MV-4-11 (cell line): ENCODE results near the gene TIMM44.
"Not testable (repeated sequence)": the region's sequence is repeated elsewhere in the genome, so short reads cannot be mapped to it uniquely, and the experiment has no call there.

Source experiments
- DNase-seq: peaks from one replicate; lab custom pipeline; 2025; lab: John Stamatoyannopoulos, UW

TIMM44 gene

GRCh38 chr19:7976461-7976860, 33.0 kb upstream of the TIMM44 start:
- no peak for DNase-seq

DNA sequence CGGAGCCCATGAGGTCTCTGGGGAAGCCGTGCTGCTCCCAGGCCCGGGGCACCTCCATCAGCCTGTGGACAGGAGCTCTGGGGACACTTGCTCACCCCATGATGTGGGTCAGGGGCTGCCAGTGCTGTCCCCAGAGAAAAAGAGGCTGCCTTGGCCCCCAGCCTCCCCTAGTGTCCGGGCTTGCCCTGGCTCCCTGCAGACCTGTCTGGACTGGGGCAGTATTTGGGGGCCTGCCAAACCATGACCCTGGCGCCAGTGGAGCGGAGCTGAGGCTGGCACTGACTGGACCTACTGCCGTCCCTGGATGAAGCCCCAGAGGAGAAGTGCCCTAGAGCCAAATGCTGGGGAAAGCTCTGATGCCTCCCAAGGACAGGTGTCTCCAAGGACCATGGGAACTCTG, 31.6 kb upstream of the TIMM44 start:
- no peak for DNase-seq

GRCh38 chr19:7973883-7974282, 30.4 kb upstream of the TIMM44 start:
- DNase-seq, result no peak

DNA sequence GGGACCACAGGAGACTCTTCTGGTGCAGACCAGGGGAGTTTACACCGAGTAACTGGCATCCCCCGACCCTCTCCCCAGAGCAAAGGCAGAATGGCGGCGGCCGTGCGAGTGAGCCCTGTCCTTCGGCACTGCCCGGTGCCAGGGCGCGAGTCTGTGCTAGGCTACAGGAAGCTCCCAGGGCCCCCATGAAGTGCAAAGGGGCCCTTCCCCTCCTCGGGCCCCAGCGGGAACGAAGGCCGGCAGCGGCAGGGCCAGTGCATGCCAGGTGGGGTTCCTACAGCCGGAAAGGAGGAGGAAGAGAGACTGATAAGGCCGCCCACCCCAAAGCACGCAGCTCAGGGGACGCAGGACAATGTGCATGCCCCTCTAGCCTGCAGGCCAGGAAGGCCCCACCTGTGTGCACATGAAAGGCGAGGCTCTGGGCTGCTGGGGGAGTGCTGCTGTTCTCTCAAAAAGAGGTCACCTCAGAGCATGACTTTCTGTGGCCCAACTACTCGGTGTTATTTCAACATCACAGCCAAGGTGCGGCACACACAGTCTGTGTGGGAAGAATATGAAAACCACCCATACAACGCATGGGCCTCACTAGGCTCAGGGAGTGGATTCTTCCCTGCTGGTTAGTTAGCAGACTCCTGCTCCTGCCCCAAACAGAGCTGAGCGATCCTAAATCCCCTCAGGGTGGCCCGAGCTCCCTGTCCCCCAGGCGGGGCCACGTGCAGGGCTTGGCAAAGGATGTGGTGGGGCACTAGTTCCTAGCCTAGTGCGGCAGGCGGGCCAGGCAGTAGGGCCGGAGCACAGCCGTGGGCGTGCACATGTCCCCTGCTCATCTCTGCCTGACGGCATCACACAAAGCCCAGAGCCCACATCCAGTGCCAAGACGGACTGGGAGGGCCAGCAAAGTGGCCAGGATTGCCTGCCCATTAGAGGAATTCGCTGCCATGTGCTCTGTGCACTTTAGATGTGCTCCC, 28.4 kb upstream of the TIMM44 start:
- DNase-seq, result no peak

DNA sequence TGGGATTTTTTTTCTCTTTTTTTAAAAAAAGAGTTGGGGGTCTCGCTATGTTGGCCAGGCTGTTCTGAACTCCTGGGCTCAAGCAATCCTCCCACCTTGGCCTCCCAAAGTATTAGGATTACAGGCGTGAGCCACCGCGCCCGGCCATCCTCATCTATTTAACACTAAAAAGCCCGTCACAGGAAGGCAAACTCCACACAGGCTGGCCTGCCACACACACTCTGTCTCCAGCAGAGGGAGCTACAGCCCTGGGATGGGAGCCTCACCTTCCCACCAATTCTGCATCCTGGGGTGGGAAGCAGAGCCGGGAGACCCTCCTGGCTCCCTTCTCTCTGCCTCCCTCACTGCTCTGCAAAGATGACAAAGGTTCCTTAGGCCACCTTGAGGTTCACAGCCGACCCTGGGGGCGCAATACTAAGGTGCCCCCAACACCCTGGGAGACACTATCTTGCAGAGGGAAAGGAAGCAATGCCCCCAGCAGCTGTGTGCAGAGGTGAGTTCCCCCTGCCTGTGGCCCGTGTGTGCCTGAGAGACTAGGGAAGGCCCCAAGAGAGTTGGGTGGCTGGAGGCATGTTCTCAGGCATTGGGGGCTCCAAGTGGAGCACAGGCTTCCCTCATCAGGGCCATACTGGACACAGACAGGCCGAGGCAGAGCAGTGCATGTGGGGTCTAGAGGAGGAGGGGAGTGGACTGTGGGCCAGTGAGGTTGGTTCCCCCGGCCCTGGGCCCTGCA, 27.4 kb upstream of the TIMM44 start:
- peak; percentile 33 for DNase-seq

DNA sequence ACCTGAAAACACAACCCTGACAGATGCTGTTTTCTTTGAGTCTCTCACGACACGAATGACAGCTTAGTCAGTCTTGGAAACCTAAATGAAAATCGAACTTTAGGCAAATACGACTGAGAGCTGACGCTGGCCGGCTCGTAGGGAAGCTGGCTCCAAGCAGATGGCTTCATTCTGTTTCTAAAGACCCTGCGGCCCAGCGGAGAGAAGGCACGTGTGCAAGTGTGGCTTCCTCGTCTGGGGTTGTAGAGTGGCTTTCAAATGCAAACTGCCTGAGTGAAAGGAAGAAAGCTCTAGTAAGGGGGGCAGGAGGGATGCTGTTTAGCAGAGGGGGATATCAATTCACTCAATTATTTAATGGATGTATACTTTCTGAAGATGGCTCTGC, 26.1 kb upstream of the TIMM44 start:
- no peak for DNase-seq

DNA sequence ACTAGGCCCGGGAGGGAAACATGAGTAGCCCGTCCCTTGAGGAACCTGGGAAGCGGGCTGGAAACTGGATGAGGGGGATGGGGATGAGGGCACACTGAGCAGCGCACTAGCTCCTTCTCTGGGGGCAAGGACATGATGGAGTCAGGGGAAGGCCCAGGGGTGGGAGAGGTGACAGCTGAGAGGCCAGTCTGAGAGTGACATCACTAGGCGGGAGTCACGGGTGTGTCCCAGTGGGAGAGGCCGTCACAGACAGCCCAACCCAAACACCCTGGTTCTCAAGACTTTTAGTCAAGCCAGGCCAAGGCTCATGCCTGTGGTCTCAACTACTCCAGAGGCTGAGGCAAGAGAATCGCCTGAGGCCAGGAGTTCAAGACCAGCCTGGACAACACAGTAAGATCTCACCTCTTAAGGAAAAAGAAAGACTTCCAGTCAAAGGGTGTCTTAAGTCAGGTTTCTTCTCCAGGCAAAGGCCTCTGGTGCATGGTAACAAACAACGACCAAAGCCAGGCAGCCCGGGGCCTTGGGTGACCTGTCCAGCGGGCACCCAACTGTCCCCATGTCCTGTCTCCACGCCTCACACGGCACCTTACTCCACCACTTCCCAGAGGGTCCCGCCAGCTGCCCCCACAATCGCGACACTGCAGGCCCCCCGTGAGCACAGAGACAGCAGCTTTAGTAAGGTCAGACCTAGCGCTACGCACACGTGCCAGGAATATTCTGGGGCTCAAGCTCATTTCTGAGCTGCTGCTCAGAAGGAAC, 25.5 kb upstream of the TIMM44 start:
- DNase-seq, result no peak

DNA sequence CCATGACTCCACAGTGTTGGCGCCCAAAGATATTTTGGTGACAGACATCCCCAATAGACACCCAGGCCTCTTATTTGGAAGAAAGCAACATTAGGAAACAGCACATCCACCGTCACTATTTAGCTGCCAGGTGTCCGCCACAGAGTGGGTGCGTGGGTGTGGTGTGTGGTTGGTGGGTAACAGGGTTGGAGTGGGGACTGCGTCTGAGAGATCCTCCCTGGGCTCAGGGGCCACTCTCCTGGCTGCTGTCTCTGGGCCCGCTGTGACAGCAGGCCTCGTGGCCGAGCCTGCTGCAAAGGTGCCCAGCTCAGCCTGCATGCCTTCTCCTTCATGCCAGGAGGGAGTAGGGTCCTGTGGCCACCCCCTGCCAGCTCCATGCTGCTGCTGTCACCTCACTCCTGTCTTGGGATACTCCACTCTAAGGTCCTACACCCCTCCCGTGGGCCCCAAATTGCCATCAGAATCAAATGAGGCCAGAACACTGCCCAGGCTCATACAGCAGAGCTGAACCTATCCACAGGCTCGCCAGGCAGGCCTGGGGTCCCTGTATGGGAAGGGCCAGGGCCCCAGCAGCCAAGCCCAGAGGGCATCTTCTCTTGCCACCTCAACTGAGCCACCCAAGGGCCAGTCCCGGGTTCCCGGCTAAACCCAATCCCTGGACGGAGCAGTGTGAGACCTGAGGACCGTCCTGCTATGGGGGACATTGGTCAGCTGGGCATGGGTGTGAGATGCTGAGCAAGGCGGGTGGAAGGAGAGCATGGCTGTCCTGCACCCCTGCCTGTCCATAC, 24.7 kb upstream of the TIMM44 start:
- no peak for DNase-seq

DNA sequence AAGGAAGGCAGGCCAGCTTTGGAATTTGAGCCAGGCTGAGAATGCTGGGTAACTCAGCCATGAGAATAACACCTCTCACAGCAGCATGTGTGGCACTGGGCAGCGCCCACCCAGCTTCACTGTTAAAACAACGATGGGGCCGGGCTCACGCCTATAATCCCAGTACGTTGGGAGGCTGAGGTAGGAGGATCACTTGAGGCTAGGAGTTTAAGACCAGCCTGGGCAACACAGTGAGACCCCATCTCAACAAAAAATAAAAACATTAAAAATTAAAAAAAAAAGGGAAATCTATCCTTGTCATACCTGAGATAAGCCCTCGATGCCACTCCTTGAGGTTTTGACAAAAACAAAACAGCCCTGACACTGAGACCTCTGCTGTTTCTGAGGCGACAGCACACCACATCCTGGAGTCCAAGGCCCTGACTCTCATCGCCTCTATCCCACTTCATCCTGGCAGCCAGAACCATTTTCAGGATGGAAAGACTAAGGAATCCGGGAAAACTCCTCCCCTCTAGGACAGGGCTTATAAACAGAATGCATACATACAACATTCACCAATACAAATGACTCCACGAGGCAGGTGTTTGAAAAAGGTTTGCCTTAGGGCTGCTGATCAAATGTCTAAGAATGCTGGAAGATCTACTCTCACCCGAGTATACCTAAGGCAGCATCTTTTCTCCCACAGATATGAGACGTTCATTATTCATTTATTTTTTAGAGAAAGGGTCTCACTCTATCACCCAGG, 22.6 kb upstream of the TIMM44 start:
- no peak for DNase-seq

DNA sequence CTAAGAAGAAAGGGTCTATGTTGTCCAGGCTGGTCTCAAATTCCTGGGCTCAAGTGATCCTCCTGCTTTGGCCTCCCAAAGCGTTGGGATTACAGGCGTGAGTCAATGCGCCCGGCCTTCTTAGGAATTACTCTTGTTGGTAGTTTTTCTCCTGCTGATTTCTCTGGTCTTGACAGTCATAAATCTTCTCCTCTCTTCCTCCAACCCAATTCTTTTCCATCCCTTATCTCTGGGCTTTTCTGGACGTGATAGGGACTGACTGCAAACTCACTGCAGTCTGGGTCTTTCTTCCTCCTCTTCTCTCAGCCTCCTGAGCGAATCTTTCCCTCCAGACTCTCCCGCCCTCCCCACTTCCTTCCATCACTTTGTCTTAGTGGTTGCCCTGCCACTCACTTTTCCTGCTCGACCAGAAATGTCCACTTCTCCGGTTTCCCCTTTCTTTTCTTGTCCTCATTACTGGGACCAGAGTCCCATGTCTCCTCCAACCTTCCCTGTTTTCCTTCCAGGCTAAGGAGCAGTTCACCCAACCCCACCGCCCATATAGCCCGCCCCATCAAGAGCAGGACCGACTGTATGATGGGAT, 21.9 kb upstream of the TIMM44 start:
- DNase-seq, result no peak

- DNase-seq, result no peak
Observed at GRCh38 chr19:7963566-7963965, 20.1 kb upstream of the TIMM44 start.

GRCh38 chr19:7962644-7963268, 19.3 kb upstream of the TIMM44 start:
- no peak for DNase-seq

DNA sequence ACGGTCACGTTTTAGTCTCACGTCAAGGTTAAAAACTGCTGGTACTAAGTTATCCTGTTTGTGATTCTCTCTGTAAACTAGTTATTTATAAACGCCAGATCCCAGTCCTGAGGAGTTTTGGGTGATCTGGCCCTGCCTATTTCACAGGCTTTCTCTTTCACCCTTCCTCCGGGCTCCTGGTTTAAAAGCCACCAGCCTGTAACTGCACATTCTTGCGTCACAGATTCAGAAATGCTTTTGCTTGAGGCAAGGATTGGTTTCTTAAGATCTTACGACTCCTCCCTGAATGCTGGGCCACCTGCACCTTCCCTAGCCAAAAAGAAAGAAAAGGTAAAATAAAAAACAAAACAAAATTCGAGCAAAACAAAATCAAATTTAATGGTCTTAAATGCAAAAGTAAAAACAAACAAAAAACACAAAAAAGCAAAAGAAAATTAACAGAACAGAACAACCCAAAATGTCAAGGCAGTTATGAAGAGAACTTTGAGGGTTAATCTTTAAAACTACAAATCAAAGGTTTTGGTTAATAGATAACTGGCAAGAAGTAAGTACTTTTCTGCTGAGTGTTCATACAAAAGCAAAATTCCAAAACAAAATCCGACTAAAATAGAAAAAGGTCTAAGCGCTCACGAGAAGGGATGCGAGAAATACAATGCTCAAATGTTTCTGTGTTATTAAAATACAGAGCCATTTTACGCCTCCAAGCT, 18.6 kb upstream of the TIMM44 start:
- DNase-seq, result peak; percentile 23

- not testable (repeated sequence) for DNase-seq
Observed at GRCh38 chr19:7961082-7961481, 17.6 kb upstream of the TIMM44 start.

GRCh38 chr19:7959211-7959610, 15.7 kb upstream of the TIMM44 start:
- no peak for DNase-seq

GRCh38 chr19:7955696-7956095, 12.2 kb upstream of the TIMM44 start:
- DNase-seq, result no peak

DNA sequence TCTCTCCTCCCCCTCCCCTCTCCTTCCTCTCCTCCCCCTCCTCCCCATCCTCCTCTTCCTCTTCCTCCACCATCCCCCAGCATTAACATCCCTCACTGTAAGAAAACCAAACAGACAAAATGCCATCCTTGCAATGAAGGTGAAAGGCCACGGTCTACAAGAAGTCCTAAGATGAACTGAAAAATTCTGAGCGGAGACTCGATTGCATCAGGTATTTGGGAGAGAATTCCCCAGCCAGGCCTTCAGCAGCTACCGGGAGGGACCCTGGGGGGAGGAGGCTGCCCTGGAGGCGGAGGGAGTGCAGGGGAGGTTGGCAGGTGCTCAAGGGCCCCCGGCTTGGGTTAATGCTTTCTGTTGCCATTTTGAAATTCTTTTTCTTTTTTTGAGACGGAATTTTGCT, 10.1 kb upstream of the TIMM44 start:
- DNase-seq, result no peak

DNA sequence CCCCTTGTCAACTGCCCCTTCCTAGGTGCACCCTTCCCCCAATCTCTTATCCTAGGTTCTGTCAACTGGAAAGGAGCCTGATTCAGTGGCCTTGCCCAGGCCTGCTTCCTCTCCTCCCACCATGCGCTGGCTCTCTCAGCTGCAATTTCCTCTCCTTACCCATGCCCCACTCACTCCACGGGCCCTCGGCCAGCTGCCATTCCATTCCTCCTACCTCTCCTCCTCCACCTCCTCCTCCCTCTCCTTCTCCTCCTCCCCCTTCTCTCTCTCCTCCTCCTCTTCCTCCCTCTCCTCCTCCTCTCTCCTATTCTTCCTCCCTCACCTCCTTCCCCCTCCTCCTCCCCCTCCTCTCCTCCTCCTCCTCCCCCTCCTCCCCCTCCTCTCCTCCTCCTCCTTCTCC, 9.6 kb upstream of the TIMM44 start:
- DNase-seq, result no peak

DNA sequence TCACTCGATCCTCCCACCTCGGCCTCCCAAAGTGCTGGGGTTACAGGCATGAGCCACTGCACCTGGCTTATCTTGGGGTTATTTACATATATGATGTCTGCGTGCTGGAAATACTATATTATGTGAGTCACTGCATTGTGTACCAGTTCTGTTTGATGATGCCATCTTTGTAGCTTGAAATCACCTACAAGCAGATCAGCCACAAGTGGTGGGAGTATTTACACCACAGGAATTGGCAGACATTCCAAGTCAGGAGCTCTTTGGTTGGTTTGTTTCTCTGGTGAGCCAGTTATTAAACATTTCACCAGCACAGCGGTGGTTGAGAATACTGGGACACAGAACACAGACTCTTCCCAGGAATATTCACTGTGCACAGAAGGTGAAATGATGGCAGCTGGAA, 4.5 kb upstream of the TIMM44 start:
- no peak for DNase-seq
